ENCODE results near the gene PDAP1.
"Not testable (repeated sequence)": the region's sequence is repeated elsewhere in the genome, so short reads cannot be mapped to it uniquely, and the experiment has no call there.

PDAP1 gene

GRCh38 chr7:99392046-99392445 lies 16.4 kb downstream of the PDAP1 start:
- POLR2A ChIA-PET = interaction anchor here (0.9 to 1.9 kb wide), 2 partner anchors 12 to 17 kb away, joined by 3 to 5 read pairs; partner anchors contain the start of genes BUD31 and PDAP1
- H3K4me3 ChIP-seq (ENCODE audit: low read depth, low read length) = no peak overlapping the region
- CTCF ChIA-PET = no interaction called here
- DNase-seq (ENCODE audit: low read depth, low spot score) = no peak
- no peak for TF ChIP-seq CTCF (IDR thresholded peaks at IDR 0.05; ENCODE audit: insufficient read depth, low read length, missing control alignments)

DNA sequence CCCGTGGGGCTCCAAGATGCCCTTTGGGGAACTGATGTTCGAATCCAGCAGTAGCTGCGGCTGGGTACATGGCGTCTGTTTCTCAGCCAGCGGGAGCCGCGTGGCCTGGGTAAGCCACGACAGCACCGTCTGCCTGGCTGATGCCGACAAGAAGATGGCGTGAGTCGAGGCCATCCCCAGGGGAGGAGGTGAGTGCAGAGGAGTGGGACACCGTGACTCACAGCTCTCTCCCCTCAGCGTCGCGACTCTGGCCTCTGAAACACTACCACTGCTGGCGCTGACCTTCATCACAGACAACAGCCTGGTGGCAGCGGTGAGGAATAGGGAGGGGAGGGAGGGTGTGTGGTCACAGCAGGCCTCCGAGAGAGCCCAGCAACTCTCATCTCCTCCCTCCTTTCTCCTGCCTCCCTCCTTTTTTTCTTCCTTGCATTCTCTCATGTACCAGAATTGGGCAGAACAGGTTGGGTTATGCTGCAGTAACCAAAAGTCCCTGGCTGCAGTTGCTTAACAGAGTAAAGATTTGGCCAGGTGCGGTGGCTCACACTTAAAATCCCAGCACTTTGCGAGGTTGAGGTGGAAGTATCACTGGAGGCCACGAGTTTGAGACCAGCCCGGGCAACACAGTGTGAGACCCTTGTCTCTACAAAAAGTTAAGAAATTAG lies 17.3 kb downstream of the PDAP1 start:
- ChIA-PET POLR2A (no interaction called here), CTCF (interaction anchor here (1.6 kb wide), 1 partner anchor 25 kb away, joined by 3 read pairs; no protein-coding TSS in a partner anchor)
- no peak for DNase-seq (ENCODE audit: low read depth, low spot score)
- no peak for TF ChIP-seq CTCF (IDR thresholded peaks at IDR 0.05; ENCODE audit: insufficient read depth, low read length, missing control alignments)
- H3K4me3 ChIP-seq (ENCODE audit: low read depth, low read length) = no peak overlapping the region

- POLR2A ChIA-PET = interaction anchor here (0.7 kb wide), 2 partner anchors 36 to 376 kb away, joined by 3 to 4 read pairs; no protein-coding TSS in a partner anchor
- no peak overlapping the region for H3K4me3 ChIP-seq (ENCODE audit: low read depth, low read length)
- no peak for DNase-seq (ENCODE audit: low read depth, low spot score)
- CTCF ChIA-PET = interaction anchor here (1.6 kb wide), 1 partner anchor 24 kb away, joined by 3 read pairs; no protein-coding TSS in a partner anchor
- no peak for TF ChIP-seq CTCF (IDR thresholded peaks at IDR 0.05; ENCODE audit: insufficient read depth, low read length, missing control alignments)
Measured at GRCh38 chr7:99389772-99390171, 18.6 kb downstream of the PDAP1 start.

- TF ChIP-seq CTCF (IDR thresholded peaks at IDR 0.05; ENCODE audit: insufficient read depth, low read length, missing control alignments) = no peak
- ChIA-PET CTCF (no interaction called here), POLR2A (no interaction called here)
Measured at GRCh38 chr7:99387912-99388311, 20.5 kb downstream of the PDAP1 start.

GRCh38 chr7:99387239-99387635 lies 21.2 kb downstream of the PDAP1 start:
- CTCF ChIA-PET = interaction anchor here (0.8 to 1.6 kb wide), 3 partner anchors 13 to 60 kb away, joined by 3 to 4 read pairs (median 3); no protein-coding TSS in a partner anchor
- POLR2A ChIA-PET = interaction anchor here (0.7 kb wide), 1 partner anchor 28 kb away, joined by 5 read pairs; no protein-coding TSS in a partner anchor
- not testable (repeated sequence) for H3K4me3 ChIP-seq (ENCODE audit: low read depth, low read length); DNase-seq (ENCODE audit: low read depth, low spot score)

More at GRCh38 chr7:99387912-99388311, 20.5 kb downstream of the PDAP1 start:
- no peak for DNase-seq (ENCODE audit: low read depth, low spot score)
- H3K4me3 ChIP-seq (ENCODE audit: low read depth, low read length) = no peak overlapping the region

- DNase-seq (ENCODE audit: low read depth, low spot score) = no peak
- ChIA-PET CTCF (interaction anchor here (0.8 to 1.6 kb wide), 3 partner anchors 14 to 60 kb away, joined by 3 to 4 read pairs (median 3); no protein-coding TSS in a partner anchor), POLR2A (interaction anchor here (0.7 to 1.6 kb wide), 2 partner anchors 8 to 29 kb away, joined by 4 to 5 read pairs; no protein-coding TSS in a partner anchor)
- TF ChIP-seq CTCF (IDR thresholded peaks at IDR 0.05; ENCODE audit: insufficient read depth, low read length, missing control alignments) = peak; percentile 16
- no peak overlapping the region for H3K4me3 ChIP-seq (ENCODE audit: low read depth, low read length)
Measured at GRCh38 chr7:99386584-99387238, 21.7 kb downstream of the PDAP1 start.

Measured in AG04449 (cell line).